H1 (cell line): ENCODE measurements around the gene AHNAK2. TPM values are rescaled to one million over a fixed set of nuclear protein-coding genes. Genes with fewer than 3 reads are reported as not detected.

Experiments used
- CTCF ChIA-PET: fragments of 300-600 bp; sonication (Branson Sonifier 250); formaldehyde crosslinking; loops from one replicate; lab custom pipeline; 2021; ENCODE audit not compliant: partially characterized antibody; lab: Charles Lee
- POLR2A ChIA-PET: fragments of 300-600 bp; sonication (Branson Sonifier 250); formaldehyde crosslinking; loops from one replicate; lab custom pipeline; 2021; ENCODE audit warnings: inconsistent platforms; ENCODE audit not compliant: partially characterized antibody; lab: Charles Lee
- DNase-seq, 2 experiments: peaks; one replicate each; pipeline versions ENCODE4 v3.0.0 to v3.0.0-alpha.2; 2010 to 2022; ENCODE audit warnings: low spot score in 2 of 2, low read depth in 1 of 2, mixed read lengths in 1 of 2
- FAIRE-seq: peaks from 2 replicates; lab custom pipeline; 2011; peaks lifted over from hg19 to GRCh38; lab: Jason Lieb, UNC
- H2AFZ ChIP-seq: 2 replicates; pipeline ENCODE4 v1.8.1; 2012; ENCODE audit warnings: low read length, inconsistent platforms
- H2AK5ac ChIP-seq: 2 replicates; pipeline ENCODE4 v1.6.1; 2013; ENCODE audit warnings: low read depth, low read length
- H2BK120ac ChIP-seq: replicated peaks from 2 replicates; pipeline ENCODE3; 2013; ENCODE audit warnings: low read depth, low read length, inconsistent platforms
- H2BK12ac ChIP-seq: 2 replicates; pipeline ENCODE4 v1.6.1; 2013; ENCODE audit warnings: low read depth, low read length
- H2BK15ac ChIP-seq: 2 replicates; pipeline ENCODE4 v1.6.1; 2013; ENCODE audit warnings: low read length
- H2BK20ac ChIP-seq: 2 replicates; pipeline ENCODE4 v1.6.1; 2013; ENCODE audit warnings: low read length
- H2BK5ac ChIP-seq: 2 replicates; pipeline ENCODE4 v1.6.1; 2013; ENCODE audit warnings: low read depth, low read length
- H3K14ac ChIP-seq: 2 replicates; pipeline ENCODE4 v1.6.1; 2013; ENCODE audit warnings: inconsistent platforms; ENCODE audit not compliant: insufficient read length
- H3K18ac ChIP-seq: 2 replicates; pipeline ENCODE4 v1.6.1; 2013; ENCODE audit warnings: low read length; ENCODE audit errors: extremely low read depth
- H3K23ac ChIP-seq: 2 replicates; pipeline ENCODE4 v1.6.1; 2013; ENCODE audit warnings: inconsistent platforms; ENCODE audit not compliant: insufficient read length
- H3K23me2 ChIP-seq: 2 replicates; pipeline ENCODE4 v1.6.1; 2013; ENCODE audit warnings: low read depth, low read length
- H3K27ac ChIP-seq: 2 replicates; pipeline ENCODE4 v1.6.1; 2011; ENCODE audit warnings: low read depth, low read length, inconsistent platforms
- H3K27me3 ChIP-seq, 4 experiments: replicated peaks in 1 of 4; 1 replicate in 1 of 4; 2 replicates in 3 of 4; pipeline versions ENCODE4 v1.6.1 to v1.8.1; 2011 to 2013; ENCODE audit warnings: low read length in 3 of 4, mild to moderate bottlenecking in 3 of 4, inconsistent platforms in 2 of 4, mixed read lengths in 2 of 4, moderate library complexity in 1 of 4; ENCODE audit not compliant: control insufficient read depth in 3 of 4, insufficient read depth in 3 of 4; ENCODE audit errors: extremely low read depth in 1 of 4
- H3K36me3 ChIP-seq, 4 experiments: 2 replicates each; pipeline versions ENCODE4 v1.6.1 to v1.8.1; 2011 to 2013; ENCODE audit warnings: mild to moderate bottlenecking in 4 of 4, low read length in 3 of 4, moderate library complexity in 2 of 4, control low read depth in 1 of 4, inconsistent platforms in 1 of 4; ENCODE audit not compliant: insufficient read depth in 4 of 4, control insufficient read depth in 2 of 4
- H3K4ac ChIP-seq: replicated peaks from 2 replicates; pipeline ENCODE3; 2013; ENCODE audit warnings: low read length, low read depth, mixed read lengths, inconsistent platforms; ENCODE audit not compliant: insufficient read length
- H3K4me1 ChIP-seq, 4 experiments: replicated peaks in 1 of 4; 1 replicate in 1 of 4; 2 replicates in 3 of 4; pipeline versions ENCODE4 v1.6.1 to v1.8.1; 2011 to 2013; ENCODE audit warnings: low read length in 3 of 4, inconsistent platforms in 2 of 4, mixed read lengths in 1 of 4; ENCODE audit not compliant: insufficient read depth in 4 of 4, control insufficient read depth in 3 of 4
- H3K4me2 ChIP-seq, 2 experiments: 2 replicates each; pipeline versions ENCODE4 v1.6.1 to v1.8.1; 2011 to 2013; ENCODE audit warnings: low read depth in 2 of 2, low read length in 2 of 2, control low read depth in 1 of 2, inconsistent platforms in 1 of 2, mild to moderate bottlenecking in 1 of 2; ENCODE audit not compliant: insufficient read depth in 1 of 2
- H3K4me3 ChIP-seq, 4 experiments: fragments of 200-600, 300-600 bp in 1 of 4; sonication (generic), shearing (Covaris generic), sonication (Bioruptor Twin) in 1 of 4; 2 replicates each; pipeline versions ENCODE4 v1.5.1 to v1.8.1; 2011 to 2016; ENCODE audit warnings: low read length in 4 of 4, low read depth in 3 of 4, control low read depth in 2 of 4, inconsistent platforms in 2 of 4, mild to moderate bottlenecking in 2 of 4, mixed read lengths in 1 of 4, moderate library complexity in 1 of 4; ENCODE audit not compliant: insufficient read depth in 2 of 4; ENCODE audit errors: extremely low read depth in 1 of 4
- H3K56ac ChIP-seq: replicated peaks from 2 replicates; pipeline ENCODE3; 2013; ENCODE audit warnings: low read depth, mild to moderate bottlenecking, mixed read lengths, low read length, inconsistent platforms; ENCODE audit not compliant: insufficient read length
- H3K79me1 ChIP-seq: 2 replicates; pipeline ENCODE4 v1.6.1; 2013; ENCODE audit warnings: low read depth, low read length, control low read depth
- H3K79me2 ChIP-seq, 2 experiments: 2 replicates each; pipeline versions ENCODE4 v1.6.1 to v1.8.1; 2012 to 2013; ENCODE audit warnings: low read length in 2 of 2, mild to moderate bottlenecking in 2 of 2, inconsistent platforms in 1 of 2; ENCODE audit not compliant: insufficient read depth in 2 of 2, control insufficient read depth in 1 of 2
- H3K9ac ChIP-seq, 4 experiments: replicated peaks in 1 of 4; 1 replicate in 1 of 4; 2 replicates in 3 of 4; pipeline versions ENCODE4 v1.6.1 to v1.8.1; 2011 to 2013; ENCODE audit warnings: low read depth in 3 of 4, low read length in 3 of 4, control low read depth in 2 of 4, mild to moderate bottlenecking in 2 of 4, moderate library complexity in 2 of 4, inconsistent platforms in 1 of 4; ENCODE audit errors: extremely low read depth in 1 of 4
- H3K9me3 ChIP-seq, 2 experiments: 2 replicates each; pipeline versions ENCODE4 v1.6.1 to v1.8.1; 2012 to 2013; ENCODE audit warnings: mild to moderate bottlenecking in 2 of 2, moderate library complexity in 2 of 2, control low read depth in 1 of 2, inconsistent platforms in 1 of 2, low read depth in 1 of 2, low read length in 1 of 2, mixed read lengths in 1 of 2; ENCODE audit not compliant: insufficient read depth in 2 of 2
- H4K20me1 ChIP-seq, 2 experiments: replicated peaks in 1 of 2; 2 replicates each; pipeline versions ENCODE3 to v1.8.1; 2011 to 2013; ENCODE audit warnings: inconsistent platforms in 2 of 2, low read length in 2 of 2, mild to moderate bottlenecking in 1 of 2; ENCODE audit not compliant: insufficient read depth in 2 of 2, control insufficient read depth in 1 of 2
- H4K5ac ChIP-seq: 2 replicates; pipeline ENCODE4 v1.6.1; 2013; ENCODE audit warnings: low read length, low read depth, mixed read lengths, inconsistent platforms; ENCODE audit not compliant: insufficient read length
- H4K8ac ChIP-seq: 2 replicates; pipeline ENCODE4 v1.8.0; 2013; ENCODE audit warnings: mild to moderate bottlenecking, moderate library complexity, low read length, inconsistent platforms; ENCODE audit not compliant: insufficient read depth; ENCODE audit errors: extremely low read depth
- H4K91ac ChIP-seq: replicated peaks from 2 replicates; pipeline ENCODE3; 2013; ENCODE audit warnings: low read length, mixed read lengths, inconsistent platforms; ENCODE audit not compliant: insufficient read length
- ASH2L ChIP-seq: fragments of 200-600, 300-600 bp; sonication (generic); IDR thresholded peaks from one replicate; pipeline ENCODE4 v1.7.1; 2017; ENCODE audit warnings: low read length
- POU5F1 ChIP-seq: IDR thresholded peaks from 2 replicates; pipeline ENCODE4 v1.6.1; 2011; ENCODE audit warnings: low read depth, mild to moderate bottlenecking, low read length, moderate library complexity
- TEAD4 ChIP-seq: IDR thresholded peaks from 2 replicates; pipeline ENCODE4 v1.6.1; 2012; ENCODE audit warnings: low read depth, low read length, inconsistent platforms, mixed read lengths
- WGBS, 2 experiments: shearing (Covaris generic) in 1 of 2; methylation state at CpG; one replicate each; pipeline versions ENCODE4 v1.1.6 to v1.1.7; 2013 to 2015; ENCODE audit warnings: low lambda C conversion rate in 2 of 2, mixed read lengths in 2 of 2, inconsistent platforms in 1 of 2, low coverage in 1 of 2, missing lambda C conversion rate in 1 of 2; ENCODE audit not compliant: insufficient replicate concordance in 2 of 2, insufficient coverage in 1 of 2, insufficient read length in 1 of 2; ENCODE audit errors: extremely low coverage in 1 of 2, missing lambda C conversion rate in 1 of 2; 5-methylcytosine and 5-hydroxymethylcytosine counted together
- polyA plus RNA-seq, 7 experiments: library from polyadenylated mRNA; depleted of rRNA in 3 of 7; stranded (reverse) in 5 of 7; unstranded in 2 of 7; fragments of >200 nt in 5 of 7; fragments of 200-250 nt in 2 of 7; gene quantifications; 1 replicate in 5 of 7; 2 replicates in 1 of 7; 4 replicates in 1 of 7; pipeline versions ENCODE4 v1.2.1 to v1.2.3, GENCODE V29; 2011 to 2013; ENCODE audit warnings: missing spikeins in 2 of 7, mixed read lengths in 2 of 7
- total RNA-seq: library from RNA; stranded (reverse); fragmentation: NEBNext Ultra II Directional; extraction: Animal tissue kit (Norgen Biotek cat#: 25700); gene quantifications from 2 replicates; pipeline ENCODE4 v1.2.1, GENCODE V29; 2021

The AHNAK2 gene
- total and polyA plus RNA-seq, 2 of the 8 experiments (the other 6 are each of a cell fraction or from before 2014, with no cell fraction given) = 0.95 to 2.0 TPM

DNA sequence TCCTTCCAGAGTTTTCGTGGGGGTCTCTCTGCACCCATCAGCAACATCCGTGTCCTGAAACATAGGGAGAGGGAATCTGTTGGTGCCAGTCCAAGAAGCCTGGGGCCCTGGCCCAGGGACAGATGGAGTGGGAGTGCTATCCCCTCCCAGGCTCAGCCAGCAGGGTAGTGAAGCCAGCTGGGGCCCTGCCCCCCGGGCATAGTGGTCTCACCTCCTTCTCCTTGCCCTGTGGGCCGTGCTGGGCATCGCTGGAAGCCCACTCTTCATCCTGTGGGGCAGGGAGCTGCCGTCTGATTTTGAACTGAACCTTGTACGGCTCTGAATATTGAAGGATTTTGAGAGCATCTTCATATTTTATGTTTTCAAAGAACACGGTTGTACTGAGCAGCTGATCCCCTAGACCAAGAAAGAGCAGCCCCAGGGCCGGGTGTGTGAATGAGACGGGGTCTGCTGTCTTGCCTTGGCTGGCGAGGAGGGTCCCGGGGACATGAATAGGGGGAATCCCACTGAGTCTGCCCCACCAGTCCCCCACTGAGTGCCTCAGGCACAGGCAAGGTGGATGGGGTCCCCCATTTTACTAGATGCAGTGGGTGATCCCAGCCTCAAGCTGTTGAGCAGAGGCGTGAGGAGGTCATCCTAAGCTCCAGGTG is 23.3 kb downstream of the AHNAK2 start:
- Histone ChIP-seq H3K4me2 (no peak overlapping the region), H3K9me3 (peaks cover 0 to 19% of the 10 kb centered on the region in 2 experiments; a peak in 1 of 4 replicates), H4K91ac (no peak overlapping the region), H3K18ac (no peak overlapping the region), H4K5ac (no peak overlapping the region), H3K27ac (no peak overlapping the region), H2BK5ac (no peak overlapping the region), H3K27me3 (no peaks in the 10 kb centered on the region), H2AK5ac (no peak overlapping the region), H2BK15ac (no peak overlapping the region), H3K23me2 (no peaks in the 10 kb centered on the region), H3K4ac (no peak overlapping the region), H3K79me1 (no peaks in the 10 kb centered on the region), H2BK20ac (no peak overlapping the region), H3K4me3 (no peak overlapping the region), H2AFZ (no peak overlapping the region), H3K36me3 (no peaks in the 10 kb centered on the region), H3K4me1 (no peaks in the 10 kb centered on the region), H3K9ac (no peak overlapping the region), H3K79me2 (no peaks in the 10 kb centered on the region), H3K14ac (no peak overlapping the region), H2BK12ac (no peak overlapping the region), H2BK120ac (no peak overlapping the region), H3K56ac (no peak overlapping the region), H3K23ac (no peak overlapping the region), H4K20me1 (no peaks in the 10 kb centered on the region), H4K8ac (no peak overlapping the region)
- ChIA-PET POLR2A (interaction anchor here (1.0 to 1.3 kb wide), 2 partner anchors 8 to 60 kb away, joined by 3 read pairs; no protein-coding TSS in a partner anchor), CTCF (interaction anchor here (0.5 to 1.5 kb wide), 5 partner anchors 8 to 91 kb away, joined by 3 to 7 read pairs (median 4); no protein-coding TSS in a partner anchor)
- FAIRE-seq (no peak), DNase-seq (no peak)
- TF ChIP-seq POU5F1 (no peak), TEAD4 (no peak), ASH2L (no peak)
- WGBS, 2 experiments = 91% methylated on average over 11 of the region's 13 CpGs; no CpG with 5 or more reads in 1 of the 2 experiments
